ENCODE data around the gene RFX4. TPM values are rescaled to one million over a fixed set of nuclear protein-coding genes. Genes with fewer than 3 reads are reported as not detected.
"Not testable (repeated sequence)": the region's sequence is repeated elsewhere in the genome, so short reads cannot be mapped to it uniquely, and the experiment has no call there.

RFX4 gene
- total RNA-seq, 1 donor from 2014 or later: not detected

- no peak for TF ChIP-seq CTCF (IDR thresholded peaks at IDR 0.05; ENCODE audit: unreplicated experiment)
- no peak for DNase-seq (ENCODE audit: low spot score, unreplicated experiment)
- no peaks in the 10 kb centered on the region for H3K9me3 Mint-ChIP-seq (ENCODE audit: low read depth)
- no peaks in the 10 kb centered on the region for H3K4me1 Mint-ChIP-seq (ENCODE audit: low read depth)
- H3K27me3 Mint-ChIP-seq: peaks cover 4% of the 10 kb centered on the region
- H3K4me3 Mint-ChIP-seq (ENCODE audit: low read depth): no peak overlapping the region
- no peaks in the 10 kb centered on the region for H3K36me3 Mint-ChIP-seq (ENCODE audit: insufficient read depth)
- H3K27ac Mint-ChIP-seq: no peak overlapping the region
Observed at GRCh38 chr12:106724116-106724515, 141.3 kb downstream of the RFX4 start.

DNA sequence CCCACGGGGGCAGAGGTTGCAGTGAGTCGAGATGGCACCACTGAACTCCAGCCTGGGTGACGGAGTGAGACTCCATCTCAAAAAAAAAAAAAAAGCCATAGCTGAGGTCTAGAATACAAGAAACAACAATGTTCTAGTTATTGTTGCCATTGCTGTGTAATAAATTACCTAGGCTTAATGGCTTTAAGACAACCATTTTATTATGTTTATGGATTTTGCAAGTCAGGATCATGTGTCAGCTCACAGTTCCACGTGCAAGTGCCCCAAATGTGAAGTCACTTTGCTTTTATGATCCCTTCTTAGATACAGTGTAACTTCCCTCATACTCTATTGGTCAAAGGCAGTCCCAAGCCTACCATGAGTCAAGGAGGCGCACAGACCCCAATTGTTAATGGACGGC lies 142.1 kb downstream of the RFX4 start:
- Mint-ChIP-seq H3K36me3 (ENCODE audit: insufficient read depth) (no peaks in the 10 kb centered on the region), H3K4me1 (ENCODE audit: low read depth) (no peaks in the 10 kb centered on the region), H3K27ac (no peak overlapping the region), H3K27me3 (peaks cover 4% of the 10 kb centered on the region), H3K4me3 (ENCODE audit: low read depth) (no peak overlapping the region), H3K9me3 (ENCODE audit: low read depth) (no peaks in the 10 kb centered on the region)
- no peak for TF ChIP-seq CTCF (IDR thresholded peaks at IDR 0.05; ENCODE audit: unreplicated experiment)
- DNase-seq (ENCODE audit: low spot score, unreplicated experiment): no peak

GRCh38 chr12:106726603-106727202 lies 143.9 kb downstream of the RFX4 start:
- H3K27ac Mint-ChIP-seq; H3K9me3 Mint-ChIP-seq (ENCODE audit: low read depth); DNase-seq (ENCODE audit: low spot score, unreplicated experiment); H3K36me3 Mint-ChIP-seq (ENCODE audit: insufficient read depth); H3K4me3 Mint-ChIP-seq (ENCODE audit: low read depth); H3K4me1 Mint-ChIP-seq (ENCODE audit: low read depth); H3K27me3 Mint-ChIP-seq: not testable (repeated sequence)

DNA sequence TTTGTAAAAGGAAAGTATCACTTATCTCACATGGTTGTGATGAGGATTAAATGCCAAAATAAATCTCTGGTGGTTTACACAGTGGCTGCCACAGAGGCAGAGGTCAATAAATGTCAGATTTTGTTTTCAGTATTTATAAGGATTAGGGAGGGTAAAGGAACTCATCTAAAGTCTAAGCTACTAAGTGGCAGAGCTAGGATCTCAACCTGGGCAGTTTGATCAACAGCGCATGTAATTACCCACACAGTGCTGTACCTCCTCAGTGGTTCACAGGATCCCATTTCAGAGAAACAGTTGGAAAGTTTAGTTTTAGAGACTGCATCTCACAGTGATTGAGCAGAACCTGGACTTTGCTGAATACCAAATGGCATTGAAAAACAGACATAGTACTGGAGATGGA lies 146.8 kb downstream of the RFX4 start:
- TF ChIP-seq CTCF (IDR thresholded peaks at IDR 0.05; ENCODE audit: unreplicated experiment): no peak
- Mint-ChIP-seq H3K27ac (no peak overlapping the region), H3K36me3 (ENCODE audit: insufficient read depth) (no peaks in the 10 kb centered on the region), H3K4me1 (ENCODE audit: low read depth) (no peaks in the 10 kb centered on the region), H3K4me3 (ENCODE audit: low read depth) (no peak overlapping the region), H3K27me3 (no peaks in the 10 kb centered on the region), H3K9me3 (ENCODE audit: low read depth) (no peaks in the 10 kb centered on the region)
- DNase-seq (ENCODE audit: low spot score, unreplicated experiment): no peak

GRCh38 chr12:106732890-106733289 lies 150.1 kb downstream of the RFX4 start:
- Mint-ChIP-seq H3K27ac (no peak overlapping the region), H3K36me3 (ENCODE audit: insufficient read depth) (no peaks in the 10 kb centered on the region), H3K9me3 (ENCODE audit: low read depth) (no peaks in the 10 kb centered on the region), H3K27me3 (peaks cover 6% of the 10 kb centered on the region), H3K4me3 (ENCODE audit: low read depth) (no peak overlapping the region), H3K4me1 (ENCODE audit: low read depth) (no peaks in the 10 kb centered on the region)
- no peak for TF ChIP-seq CTCF (IDR thresholded peaks at IDR 0.05; ENCODE audit: unreplicated experiment)
- DNase-seq (ENCODE audit: low spot score, unreplicated experiment): no peak

GRCh38 chr12:106733660-106734059 lies 150.9 kb downstream of the RFX4 start:
- H3K36me3 Mint-ChIP-seq (ENCODE audit: insufficient read depth): no peaks in the 10 kb centered on the region
- H3K27me3 Mint-ChIP-seq: peaks cover 6% of the 10 kb centered on the region

More at GRCh38 chr12:106733660-106734059, 150.9 kb downstream of the RFX4 start:
- no peak for DNase-seq (ENCODE audit: low spot score, unreplicated experiment)
- Mint-ChIP-seq H3K4me1 (ENCODE audit: low read depth) (no peaks in the 10 kb centered on the region), H3K27ac (no peak overlapping the region), H3K4me3 (ENCODE audit: low read depth) (no peak overlapping the region), H3K9me3 (ENCODE audit: low read depth) (no peaks in the 10 kb centered on the region)
- no peak for TF ChIP-seq CTCF (IDR thresholded peaks at IDR 0.05; ENCODE audit: unreplicated experiment)

Data from progenitor cell of endocrine pancreas (in vitro differentiated cells).